Stomach (tissue), 4 donors: Measurements from ENCODE around the gene ATXN2.

Source experiments
- CTCF ChIP-seq, 7 experiments: fragments of 450-650 bp in 4 of 7; fragments of 200-600 bp in 3 of 7; sonication (generic) in 3 of 7; IDR thresholded peaks; one replicate each; pipeline ENCODE4 v1.5.1; 2016 to 2019; ENCODE audit warnings: antibody characterized with exemption in 7 of 7, control low read depth in 2 of 7, mild to moderate bottlenecking in 1 of 7
- POLR2A ChIP-seq, 4 donors: fragments of 450-650 bp; IDR thresholded peaks; one replicate each; pipeline ENCODE4 v1.6.1; 2016; ENCODE audit warnings: antibody characterized with exemption in 4 of 4, control low read depth in 2 of 4, mild to moderate bottlenecking in 1 of 4, moderate library complexity in 1 of 4

- TF ChIP-seq CTCF (IDR thresholded peaks at IDR 0.05) (no peak), POLR2A (IDR thresholded peaks at IDR 0.05) (no peak)
Observed at GRCh38 chr12:111521801-111522200, 77.3 kb downstream of the ATXN2 start.
